GM20000 (cell line): Measurements from ENCODE around the gene FBXO46.

Source experiments
- DNase-seq: peaks from one replicate; pipeline ENCODE4 v3.0.0; 2012; ENCODE audit warnings: low spot score
- CTCF ChIP-seq: IDR thresholded peaks from 2 replicates; pipeline ENCODE4 v1.5.1; 2012; ENCODE audit warnings: mild to moderate bottlenecking, control low read depth; ENCODE audit errors: extremely low read depth, missing control alignments

Gene FBXO46

GRCh38 chr19:45730368-45731288 lies at the start of gene FBXO46:
Gene FBXO46, minus strand, starts transcription at chr19:45730896. Its CDS starts 17,401 bp downstream, at chr19:45713495.
- peak; percentile 96 for DNase-seq
- TF ChIP-seq CTCF = peak; percentile 31

- no peak for TF ChIP-seq CTCF
- no peak for DNase-seq
Observed at GRCh38 chr19:45780146-45780447, 49.4 kb upstream of the FBXO46 start.

- TF ChIP-seq CTCF = peak; percentile 41
- peak; percentile 96 for DNase-seq
Observed at GRCh38 chr19:45779231-45780145, 48.8 kb upstream of the FBXO46 start.

GRCh38 chr19:45778010-45778661 lies 47.4 kb upstream of the FBXO46 start:
- no peak for TF ChIP-seq CTCF

GRCh38 chr19:45777395-45777961 lies 46.8 kb upstream of the FBXO46 start:
- no peak for DNase-seq
- TF ChIP-seq CTCF = no peak

More at GRCh38 chr19:45778010-45778661, 47.4 kb upstream of the FBXO46 start:
- no peak for DNase-seq

- DNase-seq = no peak
- TF ChIP-seq CTCF = no peak
Observed at GRCh38 chr19:45774765-45775164, 44.1 kb upstream of the FBXO46 start.
